Measurements from ENCODE around the gene KLF6. TPM values are rescaled to one million over a fixed set of nuclear protein-coding genes. Genes with fewer than 3 reads are reported as not detected.
A peak's percentile ranks its signal among the peaks of the same experiment; 100 is the strongest.

KLF6 gene
- total RNA-seq, 3 donors from 2014 or later (not counting 1 experiment from before 2014, with no cell fraction given), result 1,044 to 1,768 (median 1,056) TPM

GRCh38 chr10:3774018-3774813, 10.8 kb downstream of the KLF6 start:
- peaks cover 23% of the 10 kb centered on the region for H3K36me3 Mint-ChIP-seq
- no peaks in the 10 kb centered on the region for H3K9me3 ChIP-seq (ENCODE audit: control insufficient read depth, insufficient read depth, low read length)
- intact Hi-C loops (cut with micrococcal nuclease), result loop anchor here (10.0 kb wide), 1 partner anchor 461 kb away; no protein-coding TSS in a partner anchor
- 93% methylated on average over 17 of the region's 17 CpGs for WGBS (ENCODE audit: insufficient coverage)
- peaks cover 37% of the 10 kb centered on the region for H3K4me1 ChIP-seq (ENCODE audit: control insufficient read depth, insufficient read depth, low read length)
- no peak overlapping the region for H3K4me3 ChIP-seq (ENCODE audit: low read length)
- H3K27ac Mint-ChIP-seq, result peak overlapping the region; percentile 100
- peaks cover 49% of the 10 kb centered on the region for H3K36me3 ChIP-seq (ENCODE audit: control insufficient read depth, insufficient read depth, low read length)
- TF ChIP-seq CTCF (IDR thresholded peaks at IDR 0.05), result no peak
- H3K4me1 Mint-ChIP-seq, result peaks cover 51 to 67% of the 10 kb centered on the region in 2 donors
- no peak overlapping the region for H3K27ac ChIP-seq (ENCODE audit: low read length)
- no peaks in the 10 kb centered on the region for H3K27me3 ChIP-seq (ENCODE audit: control insufficient read depth, insufficient read depth, low read length)
- peak overlapping the region; percentile 41 for H3K4me3 Mint-ChIP-seq
- H3K9me3 Mint-ChIP-seq, result no peaks in the 10 kb centered on the region
- peak in 1 of 2 donors; percentile 19 for DNase-seq
- peak in 1 of 3 donors; percentile 12 for ATAC-seq
- no peaks in the 10 kb centered on the region for H3K27me3 Mint-ChIP-seq (ENCODE audit: low read depth in 2 of 2)

GRCh38 chr10:3773460-3774017, 11.5 kb downstream of the KLF6 start:
- peak overlapping the region; percentile 100 for H3K27ac Mint-ChIP-seq
- peaks cover 31% of the 10 kb centered on the region for H3K4me1 ChIP-seq (ENCODE audit: control insufficient read depth, insufficient read depth, low read length)

GRCh38 chr10:3772361-3773171, 12.4 kb downstream of the KLF6 start:
- peaks cover 24% of the 10 kb centered on the region for H3K4me1 ChIP-seq (ENCODE audit: control insufficient read depth, insufficient read depth, low read length)
- intact Hi-C loops (cut with micrococcal nuclease), result loop anchor here (10.0 kb wide), 1 partner anchor 462 kb away; no protein-coding TSS in a partner anchor
- 97% methylated on average over 9 of the region's 10 CpGs for WGBS (ENCODE audit: insufficient coverage)

More at GRCh38 chr10:3773460-3774017, 11.5 kb downstream of the KLF6 start:
- DNase-seq (no peak), ATAC-seq (no peak)
- H3K27me3 ChIP-seq (ENCODE audit: control insufficient read depth, insufficient read depth, low read length), result no peaks in the 10 kb centered on the region
- intact Hi-C loops (cut with micrococcal nuclease), result loop anchor here (10.0 kb wide), 1 partner anchor 461 kb away; no protein-coding TSS in a partner anchor
- Mint-ChIP-seq H3K4me3 (peak overlapping the region; percentile 41), H3K36me3 (peaks cover 16% of the 10 kb centered on the region), H3K4me1 (peaks cover 47 to 64% of the 10 kb centered on the region in 2 donors), H3K9me3 (no peaks in the 10 kb centered on the region), H3K27me3 (ENCODE audit: low read depth in 2 of 2) (no peaks in the 10 kb centered on the region)
- no peak overlapping the region for H3K4me3 ChIP-seq (ENCODE audit: low read length)
- 86% methylated on average over 10 of the region's 10 CpGs for WGBS (ENCODE audit: insufficient coverage)
- H3K9me3 ChIP-seq (ENCODE audit: control insufficient read depth, insufficient read depth, low read length), result no peaks in the 10 kb centered on the region
- no peak overlapping the region for H3K27ac ChIP-seq (ENCODE audit: low read length)
- H3K36me3 ChIP-seq (ENCODE audit: control insufficient read depth, insufficient read depth, low read length), result peaks cover 42% of the 10 kb centered on the region
- no peak for TF ChIP-seq CTCF (IDR thresholded peaks at IDR 0.05)

More at GRCh38 chr10:3772361-3773171, 12.4 kb downstream of the KLF6 start:
- Mint-ChIP-seq H3K9me3 (no peaks in the 10 kb centered on the region), H3K36me3 (peaks cover 10% of the 10 kb centered on the region), H3K27ac (peak overlapping the region in 1 of 2 donors; percentile 100), H3K4me1 (peaks cover 44 to 57% of the 10 kb centered on the region in 2 donors), H3K4me3 (peak overlapping the region; percentile 56), H3K27me3 (ENCODE audit: low read depth in 2 of 2) (no peaks in the 10 kb centered on the region)
- no peak for DNase-seq
- Histone ChIP-seq H3K27me3 (ENCODE audit: control insufficient read depth, insufficient read depth, low read length) (no peaks in the 10 kb centered on the region), H3K36me3 (ENCODE audit: control insufficient read depth, insufficient read depth, low read length) (peaks cover 33% of the 10 kb centered on the region), H3K27ac (ENCODE audit: low read length) (no peak overlapping the region), H3K4me3 (ENCODE audit: low read length) (no peak overlapping the region), H3K9me3 (ENCODE audit: control insufficient read depth, insufficient read depth, low read length) (no peaks in the 10 kb centered on the region)
- peak in 1 of 3 donors; percentile 1 for ATAC-seq
- no peak for TF ChIP-seq CTCF (IDR thresholded peaks at IDR 0.05)

Data from natural killer cell (primary cell).